Trophoblast cell (in vitro differentiated cells and primary cell): ENCODE results near the gene MCL1.

Experiments
- DNase-seq, 2 donors: peaks; one replicate each; pipeline ENCODE4 v3.0.0-alpha.2; 2016
- H2AFZ ChIP-seq: 2 replicates; pipeline ENCODE4 v1.6.1; 2013; ENCODE audit warnings: low read length, moderate library complexity, mild to moderate bottlenecking; ENCODE audit not compliant: insufficient read depth, poor library complexity
- H2AK5ac ChIP-seq: 2 replicates; pipeline ENCODE4 v1.6.1; 2013; ENCODE audit warnings: mild to moderate bottlenecking, low read length
- H2BK120ac ChIP-seq: 2 replicates; pipeline ENCODE4 v1.6.1; 2013; ENCODE audit warnings: low read length, mild to moderate bottlenecking, moderate library complexity; ENCODE audit not compliant: insufficient read depth, poor library complexity
- H2BK12ac ChIP-seq: 2 replicates; pipeline ENCODE4 v1.6.1; 2013; ENCODE audit warnings: mild to moderate bottlenecking, low read length, moderate library complexity
- H2BK5ac ChIP-seq: 2 replicates; pipeline ENCODE4 v1.6.1; 2013; ENCODE audit warnings: low read length, low read depth, moderate library complexity, mild to moderate bottlenecking; ENCODE audit not compliant: poor library complexity
- H3K14ac ChIP-seq: 2 replicates; pipeline ENCODE4 v1.6.1; 2013; ENCODE audit warnings: mild to moderate bottlenecking, low read length
- H3K18ac ChIP-seq: 2 replicates; pipeline ENCODE4 v1.6.1; 2013; ENCODE audit warnings: mild to moderate bottlenecking, low read length
- H3K23ac ChIP-seq: 2 replicates; pipeline ENCODE4 v1.6.1; 2013; ENCODE audit warnings: low read length
- H3K27ac ChIP-seq: 2 replicates; pipeline ENCODE4 v1.5.1; 2013; ENCODE audit warnings: low read depth, mild to moderate bottlenecking, inconsistent platforms, low read length, moderate library complexity
- H3K27me3 ChIP-seq: 2 replicates; pipeline ENCODE4 v1.6.1; 2013; ENCODE audit warnings: inconsistent platforms, mild to moderate bottlenecking, low read length, moderate library complexity; ENCODE audit not compliant: insufficient read depth
- H3K36me3 ChIP-seq, 2 experiments: 1 replicate in 1 of 2; 2 replicates in 1 of 2; pipeline ENCODE4 v1.6.1; 2013; ENCODE audit warnings: low read length in 2 of 2, mild to moderate bottlenecking in 2 of 2, moderate library complexity in 1 of 2; ENCODE audit not compliant: insufficient read depth in 2 of 2, control insufficient read depth in 1 of 2
- H3K4ac ChIP-seq: 2 replicates; pipeline ENCODE4 v1.6.1; 2013; ENCODE audit warnings: low read depth, mild to moderate bottlenecking, low read length, moderate library complexity
- H3K4me1 ChIP-seq, 2 experiments: 1 replicate in 1 of 2; 2 replicates in 1 of 2; pipeline ENCODE4 v1.6.1; 2013; ENCODE audit warnings: low read length in 2 of 2, mild to moderate bottlenecking in 2 of 2, moderate library complexity in 1 of 2; ENCODE audit not compliant: insufficient read depth in 2 of 2, control insufficient read depth in 1 of 2
- H3K4me2 ChIP-seq: 2 replicates; pipeline ENCODE4 v1.6.1; 2013; ENCODE audit warnings: inconsistent platforms, mild to moderate bottlenecking, low read length, moderate library complexity
- H3K4me3 ChIP-seq: 2 replicates; pipeline ENCODE4 v1.5.1; 2013; ENCODE audit warnings: mild to moderate bottlenecking, low read depth, low read length, inconsistent platforms
- H3K79me1 ChIP-seq: one replicate; pipeline ENCODE4 v1.6.1; 2013; ENCODE audit warnings: low read length
- H3K79me2 ChIP-seq: 2 replicates; pipeline ENCODE4 v1.6.1; 2013; ENCODE audit warnings: low read length, mild to moderate bottlenecking; ENCODE audit not compliant: control insufficient read depth, insufficient read depth, poor library complexity
- H3K9ac ChIP-seq: 2 replicates; pipeline ENCODE4 v1.6.1; 2013; ENCODE audit warnings: mild to moderate bottlenecking, low read length
- H3K9me3 ChIP-seq: 2 replicates; pipeline ENCODE4 v1.6.1; 2013; ENCODE audit warnings: low read depth, mild to moderate bottlenecking, control low read depth, inconsistent platforms, low read length; ENCODE audit not compliant: insufficient read depth
- H4K12ac ChIP-seq: 2 replicates; pipeline ENCODE4 v1.6.1; 2013; ENCODE audit warnings: low read depth, mild to moderate bottlenecking, low read length, moderate library complexity
- H4K8ac ChIP-seq: 2 replicates; pipeline ENCODE4 v1.6.1; 2013; ENCODE audit warnings: low read depth, mild to moderate bottlenecking, low read length, moderate library complexity
- H4K91ac ChIP-seq: one replicate; pipeline ENCODE4 v1.6.1; 2013; ENCODE audit warnings: low read depth, mild to moderate bottlenecking, low read length, moderate library complexity
- WGBS: extraction: QIAGEN DNeasy Blood & Tissue Kit; methylation state at CpG from one replicate; pipeline ENCODE4 v1.1.7; 2013; ENCODE audit warnings: missing lambda C conversion rate; ENCODE audit not compliant: insufficient read length, insufficient coverage; ENCODE audit errors: extremely low coverage; 5-methylcytosine and 5-hydroxymethylcytosine counted together

MCL1 gene

GRCh38 chr1:150612014-150612345 lies 32.6 kb upstream of the MCL1 start:
- H3K4ac ChIP-seq = no peak overlapping the region

DNA sequence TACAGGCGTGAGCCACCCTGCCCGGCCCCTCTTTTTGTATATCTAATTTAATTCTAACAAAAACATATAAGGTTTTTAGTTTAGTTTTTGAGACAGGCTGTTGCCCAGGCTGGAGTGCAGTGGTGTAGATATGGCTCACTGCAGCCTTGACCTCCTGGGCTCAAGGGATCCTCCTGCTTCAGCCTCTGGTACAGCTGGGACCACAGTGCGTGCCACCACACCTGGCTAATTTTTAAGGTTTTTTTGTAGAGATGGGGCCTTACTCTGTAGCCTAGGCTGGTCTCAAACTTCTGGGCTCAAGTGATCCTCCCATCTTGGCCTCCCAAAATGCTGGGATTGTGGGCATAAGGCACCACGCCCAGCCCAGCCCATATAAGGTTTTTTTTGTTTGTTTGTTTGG lies 31.2 kb upstream of the MCL1 start:
- Histone ChIP-seq H3K4me2 (no peak overlapping the region), H2BK120ac (no peak overlapping the region), H2BK5ac (no peak overlapping the region), H3K27ac (no peak overlapping the region), H3K4ac (no peak overlapping the region), H3K27me3 (no peaks in the 10 kb centered on the region), H4K91ac (peak overlapping the region; percentile 19), H3K23ac (no peak overlapping the region), H2AK5ac (peak overlapping the region; percentile 72), H3K4me1 (peaks cover 6 to 13% of the 10 kb centered on the region in 2 experiments), H3K9me3 (peaks cover 2% of the 10 kb centered on the region), H3K79me1 (peaks cover 8% of the 10 kb centered on the region), H2AFZ (no peak overlapping the region), H4K12ac (no peak overlapping the region), H3K79me2 (no peaks in the 10 kb centered on the region), H3K4me3 (no peak overlapping the region), H3K9ac (no peak overlapping the region), H4K8ac (no peak overlapping the region), H2BK12ac (no peak overlapping the region), H3K18ac (no peak overlapping the region), H3K14ac (no peak overlapping the region), H3K36me3 (peaks cover 3 to 7% of the 10 kb centered on the region in 2 experiments)
- no CpG with 5 or more reads among the region's 4 CpGs for WGBS
- no peak for DNase-seq

More at GRCh38 chr1:150612014-150612345, 32.6 kb upstream of the MCL1 start:
- no peak overlapping the region for H3K9ac ChIP-seq
- H3K9me3 ChIP-seq = peaks cover 2% of the 10 kb centered on the region
- no peak overlapping the region for H2AK5ac ChIP-seq
- peaks cover 3 to 8% of the 10 kb centered on the region in 2 experiments for H3K36me3 ChIP-seq
- peaks cover 6 to 13% of the 10 kb centered on the region in 2 experiments for H3K4me1 ChIP-seq
- H4K91ac ChIP-seq = peak overlapping the region; percentile 11
- H2BK12ac ChIP-seq = peak overlapping the region; percentile 24
- H4K8ac ChIP-seq = no peak overlapping the region
- no peaks in the 10 kb centered on the region for H3K79me2 ChIP-seq
- WGBS = no CpG with 5 or more reads among the region's 3 CpGs
- H2BK120ac ChIP-seq = peak overlapping the region; percentile 27
- H3K18ac ChIP-seq = no peak overlapping the region
- no peak overlapping the region for H3K23ac ChIP-seq
- no peak overlapping the region for H3K14ac ChIP-seq
- peaks cover 8% of the 10 kb centered on the region for H3K79me1 ChIP-seq
- H3K27ac ChIP-seq = peak overlapping the region; percentile 54
- H3K27me3 ChIP-seq = no peaks in the 10 kb centered on the region
- H4K12ac ChIP-seq = no peak overlapping the region
- no peak overlapping the region for H3K4me3 ChIP-seq
- H3K4me2 ChIP-seq = no peak overlapping the region
- H2BK5ac ChIP-seq = no peak overlapping the region
- no peak for DNase-seq
- no peak overlapping the region for H2AFZ ChIP-seq

GRCh38 chr1:150609732-150610131 lies 30.3 kb upstream of the MCL1 start:
- no CpG with 5 or more reads among the region's 2 CpGs for WGBS
- no peak overlapping the region for H3K4me2 ChIP-seq
- H2BK120ac ChIP-seq = no peak overlapping the region
- no peak overlapping the region for H3K4ac ChIP-seq
- peaks cover 0 to 3% of the 10 kb centered on the region in 2 experiments for H3K36me3 ChIP-seq
- no peak for DNase-seq
- peak overlapping the region; percentile 64 for H3K14ac ChIP-seq
- no peak overlapping the region for H2BK12ac ChIP-seq
- no peak overlapping the region for H4K12ac ChIP-seq
- H3K23ac ChIP-seq = no peak overlapping the region
- no peak overlapping the region for H3K9ac ChIP-seq
- no peak overlapping the region for H3K27ac ChIP-seq
- peaks cover 10% of the 10 kb centered on the region for H3K79me1 ChIP-seq
- H3K27me3 ChIP-seq = no peaks in the 10 kb centered on the region
- H3K4me1 ChIP-seq = peaks cover 10 to 17% of the 10 kb centered on the region in 2 experiments
- H3K79me2 ChIP-seq = no peaks in the 10 kb centered on the region
- peak overlapping the region; percentile 58 for H4K8ac ChIP-seq
- H3K18ac ChIP-seq = no peak overlapping the region
- H3K9me3 ChIP-seq = no peaks in the 10 kb centered on the region
- H2BK5ac ChIP-seq = no peak overlapping the region
- no peak overlapping the region for H2AFZ ChIP-seq
- no peak overlapping the region for H2AK5ac ChIP-seq
- H4K91ac ChIP-seq = peak overlapping the region; percentile 52
- no peak overlapping the region for H3K4me3 ChIP-seq

- Histone ChIP-seq H3K9me3 (no peaks in the 10 kb centered on the region), H3K79me1 (peaks cover 11% of the 10 kb centered on the region), H3K4me1 (peaks cover 4 to 12% of the 10 kb centered on the region in 2 experiments), H3K4me2 (no peak overlapping the region), H4K91ac (no peak overlapping the region), H2AK5ac (no peak overlapping the region), H3K23ac (no peak overlapping the region), H3K4ac (no peak overlapping the region), H2BK12ac (peak overlapping the region; percentile 47), H2AFZ (no peak overlapping the region), H2BK5ac (no peak overlapping the region), H3K79me2 (no peaks in the 10 kb centered on the region), H3K27me3 (no peaks in the 10 kb centered on the region), H3K27ac (no peak overlapping the region), H3K18ac (no peak overlapping the region), H4K12ac (no peak overlapping the region), H3K36me3 (no peaks in the 10 kb centered on the region), H4K8ac (no peak overlapping the region), H3K4me3 (no peak overlapping the region), H3K14ac (no peak overlapping the region), H3K9ac (no peak overlapping the region), H2BK120ac (no peak overlapping the region)
- WGBS = no CpG with 5 or more reads among the region's 7 CpGs
- DNase-seq = peak in 1 of 2 donors; percentile 65
Observed at GRCh38 chr1:150606463-150607142, 27.2 kb upstream of the MCL1 start.
